ENCODE data around the gene TSACC.
"Not testable (repeated sequence)": the region's sequence is repeated elsewhere in the genome, so short reads cannot be mapped to it uniquely, and the experiment has no call there.

Gene TSACC

GRCh38 chr1:156310962-156311361 lies 27.4 kb upstream of the TSACC start:
- Histone ChIP-seq H3K36me3 (ENCODE audit: control insufficient read depth, insufficient read depth, low read length) (peaks cover 30% of the 10 kb centered on the region), H3K4me1 (ENCODE audit: control insufficient read depth, insufficient read depth, low read length) (no peaks in the 10 kb centered on the region), H3K27me3 (ENCODE audit: control insufficient read depth, insufficient read depth, low read length) (no peaks in the 10 kb centered on the region), H3K4me3 (ENCODE audit: low read length) (no peak overlapping the region), H3K9me3 (ENCODE audit: control insufficient read depth, insufficient read depth, low read length) (no peaks in the 10 kb centered on the region), H3K27ac (ENCODE audit: low read length) (no peak overlapping the region)
- WGBS (ENCODE audit: insufficient coverage, insufficient read length): no CpG with 5 or more reads among the region's 6 CpGs
- no peak for DNase-seq (ENCODE audit: low read depth, low spot score)

- no CpG with 5 or more reads among the region's 7 CpGs for WGBS (ENCODE audit: insufficient coverage, insufficient read length)
- no peaks in the 10 kb centered on the region for H3K27me3 ChIP-seq (ENCODE audit: control insufficient read depth, insufficient read depth, low read length)
- no peaks in the 10 kb centered on the region for H3K4me1 ChIP-seq (ENCODE audit: control insufficient read depth, insufficient read depth, low read length)
- no peak for DNase-seq (ENCODE audit: low read depth, low spot score)
- no peaks in the 10 kb centered on the region for H3K9me3 ChIP-seq (ENCODE audit: control insufficient read depth, insufficient read depth, low read length)
- no peak overlapping the region for H3K27ac ChIP-seq (ENCODE audit: low read length)
- peaks cover 44% of the 10 kb centered on the region; the same call in 1 of the 2 replicates for H3K36me3 ChIP-seq (ENCODE audit: control insufficient read depth, insufficient read depth, low read length)
- no peak overlapping the region for H3K4me3 ChIP-seq (ENCODE audit: low read length)
These were observed 21.4 kb upstream of the TSACC start for GRCh38 chr1:156316909-156317308.

- no peak overlapping the region for H3K27ac ChIP-seq (ENCODE audit: low read length)
- peaks cover 46% of the 10 kb centered on the region for H3K36me3 ChIP-seq (ENCODE audit: control insufficient read depth, insufficient read depth, low read length)
- H3K9me3 ChIP-seq (ENCODE audit: control insufficient read depth, insufficient read depth, low read length): no peaks in the 10 kb centered on the region
- DNase-seq (ENCODE audit: low read depth, low spot score): no peak
- H3K4me3 ChIP-seq (ENCODE audit: low read length): no peak overlapping the region
- no CpG with 5 or more reads among the region's 1 CpG for WGBS (ENCODE audit: insufficient coverage, insufficient read length)
- no peaks in the 10 kb centered on the region for H3K27me3 ChIP-seq (ENCODE audit: control insufficient read depth, insufficient read depth, low read length)
- H3K4me1 ChIP-seq (ENCODE audit: control insufficient read depth, insufficient read depth, low read length): no peaks in the 10 kb centered on the region
These were observed 18.7 kb upstream of the TSACC start for GRCh38 chr1:156319664-156320063.

- H3K36me3 ChIP-seq (ENCODE audit: control insufficient read depth, insufficient read depth, low read length): peaks cover 49% of the 10 kb centered on the region
- no peak overlapping the region for H3K4me3 ChIP-seq (ENCODE audit: low read length)
- DNase-seq (ENCODE audit: low read depth, low spot score): no peak
- WGBS (ENCODE audit: insufficient coverage, insufficient read length): 100% methylated on average over 1 of the region's 3 CpGs
- H3K27me3 ChIP-seq (ENCODE audit: control insufficient read depth, insufficient read depth, low read length): no peaks in the 10 kb centered on the region
- no peaks in the 10 kb centered on the region for H3K4me1 ChIP-seq (ENCODE audit: control insufficient read depth, insufficient read depth, low read length)
- no peaks in the 10 kb centered on the region for H3K9me3 ChIP-seq (ENCODE audit: control insufficient read depth, insufficient read depth, low read length)
- H3K27ac ChIP-seq (ENCODE audit: low read length): no peak overlapping the region
These were observed 17.8 kb upstream of the TSACC start for GRCh38 chr1:156320560-156320959.

GRCh38 chr1:156323179-156323578 lies 15.1 kb upstream of the TSACC start:
- not testable (repeated sequence) for H3K27me3 ChIP-seq (ENCODE audit: control insufficient read depth, insufficient read depth, low read length); H3K4me3 ChIP-seq (ENCODE audit: low read length); DNase-seq (ENCODE audit: low read depth, low spot score); H3K27ac ChIP-seq (ENCODE audit: low read length); H3K4me1 ChIP-seq (ENCODE audit: control insufficient read depth, insufficient read depth, low read length); H3K9me3 ChIP-seq (ENCODE audit: control insufficient read depth, insufficient read depth, low read length)
- peaks cover 34% of the 10 kb centered on the region for H3K36me3 ChIP-seq (ENCODE audit: control insufficient read depth, insufficient read depth, low read length)
- WGBS (ENCODE audit: insufficient coverage, insufficient read length): no CpG with 5 or more reads among the region's 9 CpGs

- no peak for DNase-seq (ENCODE audit: low read depth, low spot score)
- peaks cover 6% of the 10 kb centered on the region; the same call in 1 of the 2 replicates for H3K36me3 ChIP-seq (ENCODE audit: control insufficient read depth, insufficient read depth, low read length)
- H3K4me3 ChIP-seq (ENCODE audit: low read length): no peak overlapping the region; the same call in 1 of the 2 replicates
- no peaks in the 10 kb centered on the region for H3K4me1 ChIP-seq (ENCODE audit: control insufficient read depth, insufficient read depth, low read length)
- WGBS (ENCODE audit: insufficient coverage, insufficient read length): no CpG with 5 or more reads among the region's 4 CpGs
- H3K27ac ChIP-seq (ENCODE audit: low read length): no peak overlapping the region
- H3K27me3 ChIP-seq (ENCODE audit: control insufficient read depth, insufficient read depth, low read length): no peaks in the 10 kb centered on the region
- no peaks in the 10 kb centered on the region for H3K9me3 ChIP-seq (ENCODE audit: control insufficient read depth, insufficient read depth, low read length)
These were observed 2.1 kb upstream of the TSACC start for GRCh38 chr1:156336242-156336641.

- Histone ChIP-seq H3K4me1 (ENCODE audit: control insufficient read depth, insufficient read depth, low read length) (no peaks in the 10 kb centered on the region), H3K27ac (ENCODE audit: low read length) (no peak overlapping the region), H3K9me3 (ENCODE audit: control insufficient read depth, insufficient read depth, low read length) (no peaks in the 10 kb centered on the region), H3K27me3 (ENCODE audit: control insufficient read depth, insufficient read depth, low read length) (no peaks in the 10 kb centered on the region), H3K36me3 (ENCODE audit: control insufficient read depth, insufficient read depth, low read length) (peaks cover 3% of the 10 kb centered on the region; the same call in 1 of the 2 replicates), H3K4me3 (ENCODE audit: low read length) (peak overlapping the region; percentile 99)
- no peak for DNase-seq (ENCODE audit: low read depth, low spot score)
- no CpG with 5 or more reads among the region's 34 CpGs for WGBS (ENCODE audit: insufficient coverage, insufficient read length)
These were observed 1.1 kb upstream of the TSACC start for GRCh38 chr1:156337052-156337887.

- WGBS (ENCODE audit: insufficient coverage, insufficient read length): no CpG with 5 or more reads among the region's 14 CpGs
- Histone ChIP-seq H3K36me3 (ENCODE audit: control insufficient read depth, insufficient read depth, low read length) (peaks cover 3% of the 10 kb centered on the region; the same call in 1 of the 2 replicates), H3K27ac (ENCODE audit: low read length) (no peak overlapping the region), H3K4me1 (ENCODE audit: control insufficient read depth, insufficient read depth, low read length) (no peaks in the 10 kb centered on the region), H3K9me3 (ENCODE audit: control insufficient read depth, insufficient read depth, low read length) (no peaks in the 10 kb centered on the region), H3K27me3 (ENCODE audit: control insufficient read depth, insufficient read depth, low read length) (no peaks in the 10 kb centered on the region), H3K4me3 (ENCODE audit: low read length) (peak overlapping the region; percentile 99)
- no peak for DNase-seq (ENCODE audit: low read depth, low spot score)
These were observed 492 bp upstream of the TSACC start for GRCh38 chr1:156337888-156338179.

GRCh38 chr1:156342166-156342955 lies 4.0 kb downstream of the TSACC start:
- H3K36me3 ChIP-seq (ENCODE audit: control insufficient read depth, insufficient read depth, low read length): no peaks in the 10 kb centered on the region
- DNase-seq (ENCODE audit: low read depth, low spot score): no peak
- H3K27ac ChIP-seq (ENCODE audit: low read length): no peak overlapping the region
- H3K4me3 ChIP-seq (ENCODE audit: low read length): no peak overlapping the region
- H3K27me3 ChIP-seq (ENCODE audit: control insufficient read depth, insufficient read depth, low read length): no peaks in the 10 kb centered on the region
- no CpG with 5 or more reads among the region's 1 CpG for WGBS (ENCODE audit: insufficient coverage, insufficient read length)
- H3K9me3 ChIP-seq (ENCODE audit: control insufficient read depth, insufficient read depth, low read length): no peaks in the 10 kb centered on the region
- H3K4me1 ChIP-seq (ENCODE audit: control insufficient read depth, insufficient read depth, low read length): no peaks in the 10 kb centered on the region

- no peak overlapping the region for H3K27ac ChIP-seq (ENCODE audit: low read length)
- no CpG with 5 or more reads among the region's 3 CpGs for WGBS (ENCODE audit: insufficient coverage, insufficient read length)
- H3K36me3 ChIP-seq (ENCODE audit: control insufficient read depth, insufficient read depth, low read length): no peaks in the 10 kb centered on the region
- H3K27me3 ChIP-seq (ENCODE audit: control insufficient read depth, insufficient read depth, low read length): no peaks in the 10 kb centered on the region
- H3K9me3 ChIP-seq (ENCODE audit: control insufficient read depth, insufficient read depth, low read length): no peaks in the 10 kb centered on the region
- DNase-seq (ENCODE audit: low read depth, low spot score): no peak
- H3K4me3 ChIP-seq (ENCODE audit: low read length): no peak overlapping the region
- no peaks in the 10 kb centered on the region for H3K4me1 ChIP-seq (ENCODE audit: control insufficient read depth, insufficient read depth, low read length)
These were observed 6.1 kb downstream of the TSACC start for GRCh38 chr1:156344409-156344808.
